GF-D8 (cell line): ENCODE measurements around the gene SMKR1.
"Not testable (repeated sequence)": the region's sequence is repeated elsewhere in the genome, so short reads cannot be mapped to it uniquely, and the experiment has no call there.

Experiments
- DNase-seq: peaks from one replicate; lab custom pipeline; 2025; lab: John Stamatoyannopoulos, UW

Gene SMKR1

GRCh38 chr7:129525225-129525862 lies 23.0 kb downstream of the SMKR1 start:
- no peak for DNase-seq

DNA sequence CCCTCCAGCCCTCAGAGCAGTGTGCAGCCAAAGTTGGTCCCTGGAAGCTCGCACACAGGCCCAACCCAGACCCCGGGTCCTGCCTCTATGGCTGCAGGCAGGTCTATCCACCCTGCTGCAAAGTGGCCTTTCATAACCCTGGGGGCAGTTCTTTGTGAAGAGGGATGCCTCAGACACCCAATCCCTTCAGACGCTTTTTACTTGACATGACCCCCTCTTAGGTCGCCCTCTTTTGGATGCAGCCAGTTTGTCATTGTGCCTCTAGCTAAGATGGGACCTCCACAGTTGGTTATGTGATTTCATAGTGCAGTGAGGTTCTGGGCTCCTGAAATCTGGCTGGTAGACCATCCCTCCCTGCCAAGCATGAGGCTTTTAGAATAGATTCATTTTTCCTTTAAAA lies 27.3 kb downstream of the SMKR1 start:
- no peak for DNase-seq

DNA sequence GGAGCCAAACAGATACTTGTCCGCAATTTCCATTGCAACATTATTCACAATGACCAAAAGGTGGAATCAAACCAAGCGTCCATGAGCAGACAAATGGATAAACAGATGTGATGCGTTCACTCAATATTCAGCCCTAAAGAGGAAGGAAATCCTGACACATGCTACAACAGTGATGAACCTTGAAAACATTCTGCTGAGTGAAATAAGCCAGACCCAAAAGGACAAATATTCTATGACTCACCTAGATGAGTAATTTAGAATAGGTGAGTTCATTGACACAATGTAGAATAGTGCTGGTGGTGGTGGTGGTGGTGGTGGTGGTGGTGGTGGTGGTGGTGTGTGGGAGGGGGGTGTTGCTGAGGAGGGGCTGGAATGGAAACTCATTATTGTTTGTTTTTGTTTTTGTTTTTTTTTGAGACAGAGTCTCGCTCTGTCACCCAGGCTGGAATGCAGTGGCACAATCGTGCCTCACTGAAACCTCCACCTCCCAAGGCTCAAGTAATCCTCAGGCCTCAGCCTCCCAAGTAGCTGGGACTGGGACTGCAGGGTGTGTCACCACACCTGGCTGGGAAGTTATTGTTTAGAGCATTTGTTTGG lies 28.6 kb downstream of the SMKR1 start:
- DNase-seq, result no peak

GRCh38 chr7:129531721-129532120 lies 29.4 kb downstream of the SMKR1 start:
- no peak for DNase-seq

- DNase-seq, result no peak
These were observed 30.0 kb downstream of the SMKR1 start for GRCh38 chr7:129532375-129532774.

DNA sequence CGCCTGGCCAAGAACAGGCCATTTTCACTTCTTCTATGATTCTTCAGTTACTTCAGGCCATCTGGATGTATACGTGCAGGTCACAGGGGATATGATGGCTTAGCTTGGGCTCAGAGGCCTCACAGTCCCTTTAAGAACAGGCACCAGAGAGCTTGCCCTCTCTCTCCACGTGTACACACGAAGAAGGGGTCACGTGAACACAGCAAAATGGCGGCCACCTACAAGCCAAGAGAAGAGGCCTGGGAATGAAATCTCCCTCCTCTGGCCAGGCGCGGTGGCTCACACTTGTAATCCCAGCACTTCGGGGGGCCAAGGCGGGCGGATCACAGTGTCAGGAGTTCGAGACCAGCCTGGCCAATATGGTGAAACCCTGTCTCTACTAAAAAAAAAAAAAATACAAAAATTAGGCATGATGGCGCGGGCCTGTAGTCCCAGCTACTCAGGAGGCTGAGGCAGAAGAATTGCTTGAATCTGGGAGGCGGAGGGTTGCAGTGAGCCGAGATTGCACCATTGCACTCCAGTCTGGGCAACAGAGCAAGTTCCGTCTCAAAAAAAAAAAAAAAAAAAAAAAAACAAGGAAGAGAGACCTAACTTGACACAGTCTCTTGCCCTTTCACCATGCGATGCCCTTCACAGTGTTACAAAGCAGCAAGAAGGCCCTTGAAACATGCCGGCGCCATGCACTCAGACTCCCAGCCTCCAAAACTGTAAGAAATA lies 32.4 kb downstream of the SMKR1 start:
- DNase-seq, result not testable (repeated sequence)

DNA sequence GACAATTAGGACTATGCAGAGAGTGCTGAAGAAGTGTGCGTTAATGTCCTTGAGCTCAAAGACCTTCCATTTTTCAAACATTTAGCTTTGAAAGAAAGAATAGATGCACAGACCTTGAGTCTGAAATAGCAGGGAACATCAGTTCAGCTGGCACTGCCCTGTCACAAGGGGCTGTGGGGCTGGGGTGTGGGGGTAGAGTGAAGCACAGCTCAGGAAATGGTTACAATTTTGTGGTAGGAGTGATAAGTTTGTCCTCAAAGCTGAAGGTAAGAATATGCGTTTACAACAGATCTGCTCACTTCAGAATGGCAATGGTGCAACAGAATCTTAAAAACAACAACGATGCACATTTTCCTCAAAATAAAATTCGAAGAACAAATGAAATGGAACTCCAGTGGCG lies 33.6 kb downstream of the SMKR1 start:
- DNase-seq, result no peak

DNA sequence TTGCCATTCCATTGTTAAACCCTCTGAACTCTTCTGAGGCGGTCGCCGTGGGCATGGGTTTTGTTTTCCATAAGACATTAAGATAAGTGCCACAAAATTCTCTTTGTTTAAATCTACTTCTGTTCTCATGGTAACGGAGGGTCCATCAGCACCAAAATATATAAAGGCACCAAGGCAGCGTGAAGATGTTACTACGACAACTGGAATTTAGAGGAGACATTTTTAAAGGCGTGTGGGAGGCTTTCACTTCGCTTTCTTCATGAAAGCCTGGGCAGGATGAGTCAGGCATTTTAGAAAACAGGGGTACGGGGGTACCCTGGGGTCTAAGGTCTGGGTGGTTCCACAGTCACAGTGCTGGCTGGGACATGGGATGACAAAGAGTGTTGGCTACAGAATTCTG lies 34.0 kb downstream of the SMKR1 start:
- DNase-seq, result no peak

GRCh38 chr7:129538790-129539189 lies 36.5 kb downstream of the SMKR1 start:
- no peak for DNase-seq

- no peak for DNase-seq
These were observed 38.0 kb downstream of the SMKR1 start for GRCh38 chr7:129540340-129540739.

DNA sequence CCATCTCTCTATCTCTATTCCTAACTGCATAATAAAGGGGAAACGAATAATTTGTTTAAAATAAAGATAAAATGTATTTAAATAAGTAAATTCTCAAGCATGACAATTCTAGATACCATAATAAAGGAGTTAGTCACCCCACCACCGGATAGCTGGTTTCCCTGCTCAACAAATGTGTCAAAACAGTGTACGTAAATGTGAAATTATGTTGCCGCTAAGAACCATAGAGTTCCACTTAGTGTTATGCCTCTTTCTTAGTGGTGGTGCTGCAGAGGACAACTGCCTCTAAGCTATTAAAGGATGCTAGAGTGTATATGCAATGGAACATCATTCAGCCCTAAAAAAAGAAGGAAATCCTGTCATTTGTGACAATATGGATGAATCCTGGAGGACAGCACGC lies 42.4 kb downstream of the SMKR1 start:
- no peak for DNase-seq

- DNase-seq, result no peak
These were observed 48.5 kb downstream of the SMKR1 start for GRCh38 chr7:129550693-129551360.

DNA sequence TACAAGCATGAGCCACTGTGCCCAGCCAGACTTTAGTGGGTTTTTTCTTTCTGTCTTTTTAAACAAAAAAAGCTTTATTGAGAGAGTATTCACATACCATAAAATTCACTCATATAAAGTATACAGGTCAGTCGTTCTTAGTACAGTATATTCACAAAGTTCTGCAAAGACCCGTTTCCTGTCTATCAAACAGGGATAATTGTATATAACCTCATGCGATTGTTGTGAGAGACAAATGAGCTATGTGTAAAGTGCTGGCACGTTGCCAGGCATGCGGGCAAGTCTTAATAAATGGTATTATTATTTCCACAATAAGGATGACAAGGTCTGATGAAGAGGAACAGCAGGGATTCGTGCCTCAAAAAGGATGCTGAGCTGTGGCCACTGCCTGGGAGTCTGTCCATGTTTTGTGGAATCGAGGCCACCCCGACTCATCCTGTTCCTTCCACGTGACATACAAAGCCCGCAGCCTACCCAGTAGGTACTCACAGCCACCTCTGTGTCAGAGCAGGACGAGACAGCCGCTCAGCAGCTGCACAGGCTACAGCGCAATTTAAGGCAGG lies 51.6 kb downstream of the SMKR1 start:
- DNase-seq, result no peak

DNA sequence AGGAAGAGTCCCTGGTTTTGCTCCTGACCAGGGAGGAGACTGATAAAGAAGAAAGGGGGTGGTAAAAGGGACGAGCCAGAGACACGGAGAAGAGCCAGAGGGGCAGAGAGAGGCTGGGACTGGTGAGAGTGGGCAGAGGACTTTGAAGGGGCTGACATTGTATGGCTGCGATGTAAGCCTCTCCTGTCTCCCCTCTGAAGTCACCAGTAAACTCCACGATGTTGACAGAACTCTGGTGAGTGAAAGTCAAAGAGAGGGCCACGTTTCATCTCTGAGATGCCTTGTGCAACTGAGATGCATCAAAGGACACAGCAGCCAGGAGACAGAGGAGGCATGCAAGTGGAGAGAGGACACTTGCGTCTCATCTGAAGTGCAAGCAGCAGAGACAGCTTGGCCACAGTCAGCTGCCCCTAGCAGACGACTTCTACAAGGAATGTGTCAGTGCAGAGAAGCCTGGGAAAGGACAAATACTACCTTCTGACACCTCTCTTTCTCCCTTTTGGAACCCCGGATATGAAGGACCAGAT lies 54.3 kb downstream of the SMKR1 start:
- no peak for DNase-seq

DNA sequence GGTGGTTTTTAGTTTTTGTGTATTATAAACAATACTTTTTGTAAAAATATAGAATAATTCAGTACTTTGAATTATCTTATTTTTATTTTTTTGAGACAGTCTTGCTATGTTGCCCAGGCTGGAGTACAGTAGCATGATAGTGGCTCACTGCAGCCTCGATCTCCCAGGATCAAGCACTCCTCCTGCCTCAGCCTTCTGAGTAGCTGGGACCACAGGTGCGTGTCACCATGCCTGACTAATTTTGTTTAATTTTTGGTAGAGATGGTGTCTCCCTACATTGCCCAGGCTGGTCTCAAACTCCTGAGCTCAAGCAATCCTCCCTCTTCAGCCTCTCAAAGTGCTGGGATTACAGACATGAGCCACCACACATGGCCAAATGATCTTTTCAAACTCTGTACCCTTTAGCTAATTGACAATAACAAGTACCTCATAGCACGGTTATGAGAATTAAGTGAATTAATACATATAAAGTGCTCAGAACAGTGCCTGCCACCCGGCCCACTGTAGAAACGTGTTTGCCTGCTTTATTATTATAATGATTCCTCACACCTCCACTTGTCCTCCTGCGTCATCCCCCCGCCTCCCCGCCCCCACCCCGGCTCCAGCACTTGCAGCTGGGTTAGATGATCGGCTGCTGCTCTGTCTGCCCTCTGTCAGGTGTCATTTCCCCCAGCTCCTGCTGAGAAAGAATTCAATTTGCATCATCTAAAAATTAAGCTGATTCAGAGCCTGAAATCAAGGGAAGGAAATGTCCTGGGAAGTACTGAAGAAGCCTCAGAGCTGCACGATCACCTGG lies 55.6 kb downstream of the SMKR1 start:
- DNase-seq, result no peak

GRCh38 chr7:129559564-129559963 lies 57.2 kb downstream of the SMKR1 start:
- no peak for DNase-seq

DNA sequence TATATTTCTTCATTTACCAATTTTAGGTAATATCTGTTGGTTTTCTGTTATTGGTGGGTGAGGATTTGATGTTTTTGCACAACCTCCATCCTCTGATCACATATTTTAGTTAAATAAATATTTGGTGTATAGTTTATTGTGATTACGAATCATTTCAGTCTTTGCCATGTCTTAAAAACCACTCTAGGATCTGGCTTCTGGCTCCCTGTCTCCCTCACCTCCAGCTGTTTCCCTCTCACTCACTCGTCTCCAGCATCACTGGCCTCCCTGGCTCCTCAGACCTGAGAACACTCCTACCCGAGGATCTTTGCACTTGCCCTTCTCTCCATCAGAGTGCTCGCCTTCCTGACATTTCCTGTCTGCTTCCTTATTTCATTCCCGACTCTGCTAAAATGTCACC lies 58.5 kb downstream of the SMKR1 start:
- DNase-seq, result no peak

GRCh38 chr7:129561677-129562359 lies 59.5 kb downstream of the SMKR1 start:
- DNase-seq, result no peak
